Measurements from ENCODE around the gene DPYSL3.

DPYSL3 gene

GRCh38 chr5:147400881-147401280 lies 109.0 kb downstream of the DPYSL3 start:
- H3K36me3 ChIP-seq (ENCODE audit: insufficient read depth, insufficient read length, low read length), result peaks cover 65% of the 10 kb centered on the region
- H3K9me3 ChIP-seq (ENCODE audit: insufficient read depth, low read length), result no peaks in the 10 kb centered on the region
- no peak for DNase-seq (ENCODE audit: low read depth, low spot score)
- H3K9ac ChIP-seq (ENCODE audit: insufficient read length, low read depth), result no peak overlapping the region
- no peak overlapping the region for H3K4me3 ChIP-seq (ENCODE audit: insufficient read length, low read depth)
- H3K27me3 ChIP-seq (ENCODE audit: insufficient read depth, insufficient read length), result no peaks in the 10 kb centered on the region
- TF ChIP-seq ZNF274 (IDR thresholded peaks at IDR 0.05; ENCODE audit: low read depth, low read length), result no peak
- TF ChIP-seq YY1 (IDR thresholded peaks at IDR 0.05; ENCODE audit: insufficient read depth, insufficient read length), result no peak
- no peak for TF ChIP-seq SUZ12 (IDR thresholded peaks at IDR 0.05; ENCODE audit: extremely low read depth, insufficient read depth, insufficient read length)
- H3K4me1 ChIP-seq (ENCODE audit: insufficient read depth, insufficient read length), result no peaks in the 10 kb centered on the region

GRCh38 chr5:147400126-147400809 lies 109.6 kb downstream of the DPYSL3 start:
- Histone ChIP-seq H3K9me3 (ENCODE audit: insufficient read depth, low read length) (no peaks in the 10 kb centered on the region), H3K36me3 (ENCODE audit: insufficient read depth, insufficient read length, low read length) (peaks cover 65% of the 10 kb centered on the region)
- TF ChIP-seq SUZ12 (IDR thresholded peaks at IDR 0.05; ENCODE audit: extremely low read depth, insufficient read depth, insufficient read length) (no peak), ZNF274 (IDR thresholded peaks at IDR 0.05; ENCODE audit: low read depth, low read length) (no peak), YY1 (IDR thresholded peaks at IDR 0.05; ENCODE audit: insufficient read depth, insufficient read length) (no peak)

GRCh38 chr5:147398860-147399259 lies 111.0 kb downstream of the DPYSL3 start:
- Histone ChIP-seq H3K9ac (ENCODE audit: insufficient read length, low read depth) (no peak overlapping the region), H3K4me3 (ENCODE audit: insufficient read length, low read depth) (no peak overlapping the region), H3K4me1 (ENCODE audit: insufficient read depth, insufficient read length) (no peaks in the 10 kb centered on the region), H3K9me3 (ENCODE audit: insufficient read depth, low read length) (no peaks in the 10 kb centered on the region), H3K27me3 (ENCODE audit: insufficient read depth, insufficient read length) (no peaks in the 10 kb centered on the region), H3K36me3 (ENCODE audit: insufficient read depth, insufficient read length, low read length) (peaks cover 63% of the 10 kb centered on the region)
- no peak for DNase-seq (ENCODE audit: low read depth, low spot score)
- no peak for TF ChIP-seq ZNF274 (IDR thresholded peaks at IDR 0.05; ENCODE audit: low read depth, low read length)
- TF ChIP-seq YY1 (IDR thresholded peaks at IDR 0.05; ENCODE audit: insufficient read depth, insufficient read length), result no peak
- TF ChIP-seq SUZ12 (IDR thresholded peaks at IDR 0.05; ENCODE audit: extremely low read depth, insufficient read depth, insufficient read length), result no peak

More at GRCh38 chr5:147400126-147400809, 109.6 kb downstream of the DPYSL3 start:
- no peaks in the 10 kb centered on the region for H3K4me1 ChIP-seq (ENCODE audit: insufficient read depth, insufficient read length)
- no peak overlapping the region for H3K9ac ChIP-seq (ENCODE audit: insufficient read length, low read depth)
- no peak for DNase-seq (ENCODE audit: low read depth, low spot score)
- H3K4me3 ChIP-seq (ENCODE audit: insufficient read length, low read depth), result no peak overlapping the region
- H3K27me3 ChIP-seq (ENCODE audit: insufficient read depth, insufficient read length), result no peaks in the 10 kb centered on the region

- Histone ChIP-seq H3K4me3 (ENCODE audit: insufficient read length, low read depth) (no peak overlapping the region), H3K36me3 (ENCODE audit: insufficient read depth, insufficient read length, low read length) (peaks cover 74% of the 10 kb centered on the region), H3K9me3 (ENCODE audit: insufficient read depth, low read length) (no peaks in the 10 kb centered on the region), H3K27me3 (ENCODE audit: insufficient read depth, insufficient read length) (no peaks in the 10 kb centered on the region), H3K9ac (ENCODE audit: insufficient read length, low read depth) (no peak overlapping the region), H3K4me1 (ENCODE audit: insufficient read depth, insufficient read length) (no peaks in the 10 kb centered on the region)
- DNase-seq (ENCODE audit: low read depth, low spot score), result no peak
- TF ChIP-seq SUZ12 (IDR thresholded peaks at IDR 0.05; ENCODE audit: extremely low read depth, insufficient read depth, insufficient read length) (no peak), ZNF274 (IDR thresholded peaks at IDR 0.05; ENCODE audit: low read depth, low read length) (no peak), YY1 (IDR thresholded peaks at IDR 0.05; ENCODE audit: insufficient read depth, insufficient read length) (no peak)
Measured at GRCh38 chr5:147397616-147398015, 112.3 kb downstream of the DPYSL3 start.

- H3K9ac ChIP-seq (ENCODE audit: insufficient read length, low read depth), result no peak overlapping the region
- no peak overlapping the region for H3K4me3 ChIP-seq (ENCODE audit: insufficient read length, low read depth)
- no peak for DNase-seq (ENCODE audit: low read depth, low spot score)
- peaks cover 83% of the 10 kb centered on the region for H3K36me3 ChIP-seq (ENCODE audit: insufficient read depth, insufficient read length, low read length)
- H3K4me1 ChIP-seq (ENCODE audit: insufficient read depth, insufficient read length), result no peaks in the 10 kb centered on the region
- H3K27me3 ChIP-seq (ENCODE audit: insufficient read depth, insufficient read length), result no peaks in the 10 kb centered on the region
- TF ChIP-seq SUZ12 (IDR thresholded peaks at IDR 0.05; ENCODE audit: extremely low read depth, insufficient read depth, insufficient read length) (no peak), ZNF274 (IDR thresholded peaks at IDR 0.05; ENCODE audit: low read depth, low read length) (no peak), YY1 (IDR thresholded peaks at IDR 0.05; ENCODE audit: insufficient read depth, insufficient read length) (no peak)
- no peaks in the 10 kb centered on the region for H3K9me3 ChIP-seq (ENCODE audit: insufficient read depth, low read length)
Measured at GRCh38 chr5:147396070-147396823, 113.6 kb downstream of the DPYSL3 start.

- peaks cover 72% of the 10 kb centered on the region for H3K36me3 ChIP-seq (ENCODE audit: insufficient read depth, insufficient read length, low read length)
Measured at GRCh38 chr5:147393874-147394672, 115.8 kb downstream of the DPYSL3 start.

More at GRCh38 chr5:147393874-147394672, 115.8 kb downstream of the DPYSL3 start:
- H3K4me1 ChIP-seq (ENCODE audit: insufficient read depth, insufficient read length), result peaks cover 3% of the 10 kb centered on the region
- no peak overlapping the region for H3K4me3 ChIP-seq (ENCODE audit: insufficient read length, low read depth)
- no peak for DNase-seq (ENCODE audit: low read depth, low spot score)
- TF ChIP-seq ZNF274 (IDR thresholded peaks at IDR 0.05; ENCODE audit: low read depth, low read length) (no peak), SUZ12 (IDR thresholded peaks at IDR 0.05; ENCODE audit: extremely low read depth, insufficient read depth, insufficient read length) (no peak), YY1 (IDR thresholded peaks at IDR 0.05; ENCODE audit: insufficient read depth, insufficient read length) (no peak)
- H3K9me3 ChIP-seq (ENCODE audit: insufficient read depth, low read length), result no peaks in the 10 kb centered on the region
- no peaks in the 10 kb centered on the region for H3K27me3 ChIP-seq (ENCODE audit: insufficient read depth, insufficient read length)
- H3K9ac ChIP-seq (ENCODE audit: insufficient read length, low read depth), result no peak overlapping the region
